IMR-90 (cell line): ENCODE results near the gene FRZB. TPM values are rescaled to one million over a fixed set of nuclear protein-coding genes. Genes with fewer than 3 reads are reported as not detected.

Experiments used
- ATAC-seq: fragments of 200-7000 bp; cut with Tn5 transposase; 2 replicates; pipeline ENCODE4 v1.9.1; 2020; ENCODE audit warnings: low read depth, mild to moderate bottlenecking, moderate library complexity
- BruUV-seq: library from RNA; stranded (reverse); fragments of 400-500 nt; replicated peaks from 2 replicates; lab custom pipeline; 2021; lab: Mats Ljungman, UMichigan
- CTCF ChIA-PET: fragments of 300-600 bp; formaldehyde crosslinking; extraction: SDS; loops from one replicate; lab custom pipeline; 2021; ENCODE audit warnings: antibody characterized with exemption; lab: Yijun Ruan, JAX
- POLR2A ChIA-PET: fragments of 300-600 bp; sonication (Branson Sonifier 250); formaldehyde crosslinking; loops from one replicate; lab custom pipeline; 2022; ENCODE audit warnings: antibody characterized with exemption; ENCODE audit not compliant: unreplicated experiment; lab: Charles Lee
- DNase-seq: peaks from one replicate; pipeline ENCODE4 v3.0.0; 2013
- H2AFZ ChIP-seq: replicated peaks from 2 replicates; pipeline ENCODE3; 2013; ENCODE audit warnings: low read length, mild to moderate bottlenecking; ENCODE audit not compliant: poor library complexity
- H2AK5ac ChIP-seq: 2 replicates; pipeline ENCODE4 v1.6.1; 2013; ENCODE audit warnings: low read depth, low read length, inconsistent platforms
- H2AK9ac ChIP-seq: replicated peaks from 2 replicates; pipeline ENCODE3; 2013; ENCODE audit warnings: mild to moderate bottlenecking, low read depth, low read length, moderate library complexity; ENCODE audit not compliant: poor library complexity
- H2BK120ac ChIP-seq: 2 replicates; pipeline ENCODE4 v1.6.1; 2013; ENCODE audit warnings: low read depth, low read length, inconsistent platforms
- H2BK15ac ChIP-seq: 3 replicates; pipeline ENCODE4 v1.6.1; 2013; ENCODE audit warnings: low read depth, low read length, inconsistent platforms
- H2BK20ac ChIP-seq: 2 replicates; pipeline ENCODE4 v1.6.1; 2013; ENCODE audit warnings: low read depth, mild to moderate bottlenecking, inconsistent platforms, low read length, moderate library complexity
- H2BK5ac ChIP-seq: 2 replicates; pipeline ENCODE4 v1.6.1; 2013; ENCODE audit warnings: mild to moderate bottlenecking, low read depth, low read length, inconsistent platforms; ENCODE audit not compliant: poor library complexity, severe bottlenecking
- H3K14ac ChIP-seq: replicated peaks from 2 replicates; pipeline ENCODE4 v1.6.1; 2013; ENCODE audit warnings: low read depth, low read length, inconsistent platforms
- H3K18ac ChIP-seq: 2 replicates; pipeline ENCODE4 v1.6.1; 2013; ENCODE audit warnings: low read depth, low read length, control low read depth
- H3K23ac ChIP-seq: 2 replicates; pipeline ENCODE4 v1.6.1; 2013; ENCODE audit warnings: low read depth, low read length, inconsistent platforms
- H3K27ac ChIP-seq: 2 replicates; pipeline ENCODE4 v1.5.1; 2013; ENCODE audit warnings: mild to moderate bottlenecking, control low read depth, low read length; ENCODE audit not compliant: insufficient read depth
- H3K27me3 ChIP-seq: 2 replicates; pipeline ENCODE4 v1.6.1; 2013; ENCODE audit warnings: low read length; ENCODE audit not compliant: control insufficient read depth, insufficient read depth
- H3K36me3 ChIP-seq: 2 replicates; pipeline ENCODE4 v1.6.1; 2013; ENCODE audit warnings: low read length, mixed read lengths; ENCODE audit not compliant: control insufficient read depth, insufficient read depth
- H3K4ac ChIP-seq: 2 replicates; pipeline ENCODE4 v1.6.1; 2013; ENCODE audit warnings: low read depth, low read length, inconsistent platforms
- H3K4me1 ChIP-seq: 2 replicates; pipeline ENCODE4 v1.6.1; 2013; ENCODE audit warnings: low read length, mixed read lengths; ENCODE audit not compliant: control insufficient read depth, insufficient read depth
- H3K4me2 ChIP-seq: 2 replicates; pipeline ENCODE4 v1.6.1; 2013; ENCODE audit warnings: low read depth, mild to moderate bottlenecking, control low read depth, low read length, moderate library complexity
- H3K4me3 ChIP-seq: 2 replicates; pipeline ENCODE4 v1.5.1; 2013; ENCODE audit warnings: low read depth, mild to moderate bottlenecking, control low read depth, low read length, moderate library complexity; ENCODE audit not compliant: insufficient read depth
- H3K56ac ChIP-seq: 2 replicates; pipeline ENCODE4 v1.6.1; 2013; ENCODE audit warnings: low read length, inconsistent platforms; ENCODE audit not compliant: insufficient read depth; ENCODE audit errors: extremely low read depth
- H3K79me1 ChIP-seq, 2 experiments: 2 replicates each; pipeline ENCODE4 v1.6.1; 2013; ENCODE audit warnings: low read length in 2 of 2, inconsistent platforms in 1 of 2, low read depth in 1 of 2
- H3K9ac ChIP-seq: 2 replicates; pipeline ENCODE4 v1.6.1; 2013; ENCODE audit warnings: low read depth, low read length, control low read depth
- H3K9me1 ChIP-seq: 2 replicates; pipeline ENCODE4 v1.6.1; 2013; ENCODE audit warnings: low read length, inconsistent platforms; ENCODE audit not compliant: insufficient read depth
- H3K9me3 ChIP-seq: 2 replicates; pipeline ENCODE4 v1.6.1; 2013; ENCODE audit warnings: low read length; ENCODE audit not compliant: control insufficient read depth, insufficient read depth
- H4K20me1 ChIP-seq: 2 replicates; pipeline ENCODE4 v1.6.1; 2013; ENCODE audit warnings: low read length, inconsistent platforms; ENCODE audit not compliant: insufficient read depth
- H4K5ac ChIP-seq: 2 replicates; pipeline ENCODE4 v1.6.1; 2013; ENCODE audit warnings: mild to moderate bottlenecking, low read depth, low read length, control low read depth
- H4K8ac ChIP-seq, 2 experiments: 2 replicates each; pipeline ENCODE4 v1.6.1; 2013; ENCODE audit warnings: low read depth in 2 of 2, low read length in 2 of 2, control low read depth in 1 of 2, inconsistent platforms in 1 of 2
- H4K91ac ChIP-seq: 2 replicates; pipeline ENCODE4 v1.6.1; 2013; ENCODE audit warnings: low read depth, low read length, inconsistent platforms; ENCODE audit not compliant: insufficient read depth
- BHLHE40 ChIP-seq: fragments of 150-350 bp; IDR thresholded peaks from 2 replicates; pipeline ENCODE4 v1.6.1; 2016; ENCODE audit warnings: mild to moderate bottlenecking, low read depth, low read length
- CEBPB ChIP-seq: IDR thresholded peaks from 2 replicates; pipeline ENCODE4 v1.6.1; 2012; ENCODE audit warnings: low read depth, low read length, improper control_type of control experiment
- CHD1 ChIP-seq: IDR thresholded peaks from 2 replicates; pipeline ENCODE4 v1.6.1; 2012; ENCODE audit warnings: low read depth, low read length, improper control_type of control experiment
- FOS ChIP-seq: fragments of 150-350 bp; IDR thresholded peaks from 2 replicates; pipeline ENCODE4 v1.6.1; 2016; ENCODE audit warnings: low read depth, low read length
- MAFK ChIP-seq: IDR thresholded peaks from 2 replicates; pipeline ENCODE4 v1.6.1; 2012; ENCODE audit warnings: low read depth, low read length, improper control_type of control experiment
- NFE2L2 ChIP-seq: fragments of 150-350 bp; IDR thresholded peaks from 2 replicates; pipeline ENCODE4 v1.6.1; 2016; ENCODE audit warnings: low read depth, mild to moderate bottlenecking, low read length
- RFX5 ChIP-seq: IDR thresholded peaks from 2 replicates; pipeline ENCODE4 v1.8.0; 2012; ENCODE audit warnings: low read depth, mild to moderate bottlenecking, low read length, moderate library complexity
- WGBS, 2 experiments: methylation state at CpG; one replicate each; pipeline versions ENCODE4 v1.1.5 to v1.1.7; 2013; ENCODE audit warnings: missing lambda C conversion rate in 2 of 2; ENCODE audit not compliant: insufficient read length in 1 of 2; ENCODE audit errors: extremely low coverage in 2 of 2; 5-methylcytosine and 5-hydroxymethylcytosine counted together
- dilution Hi-C: fragments of 300-500 bp; cut with HindIII; formaldehyde crosslinking; loops from one replicate; pipeline ENCODE4 v1.14.3; 2018; ENCODE audit warnings: low sequenced_read_pairs; ENCODE audit not compliant: unreplicated experiment
- in situ Hi-C: fragments of 300-500 bp; cut with MboI; formaldehyde crosslinking; loops from 3 replicates; pipeline ENCODE4 v1.14.3; 2019; ENCODE audit warnings: low sequenced_read_pairs, inconsistent platforms, mixed read lengths
- intact Hi-C: fragments of 100-400 bp; cut with micrococcal nuclease; formaldehyde crosslinking; loops from 2 replicates; pipeline ENCODE4 v1.10.0; 2022
- polyA plus RNA-seq, 3 experiments: library from polyadenylated mRNA; depleted of rRNA; stranded (reverse); fragments of >200 nt; gene quantifications; 2 replicates each; pipeline ENCODE4 v1.2.3, GENCODE V29; 2012; ENCODE audit warnings: low replicate concordance in 1 of 3
- total RNA-seq: library from RNA; depleted of rRNA; stranded (reverse); fragments of >200 nt; gene quantifications from 2 replicates; pipeline ENCODE4 v1.2.3, GENCODE V29; 2012
- TF ChIP-seq, protein P1 (sequence below): conservative IDR thresholded peaks from 2 replicates; pipeline ENCODE4 v1.5.1; 2012; ENCODE audit warnings: mild to moderate bottlenecking, low read depth, low read length, improper control_type of control experiment

Gene FRZB
- total and polyA plus RNA-seq, 2 of the 4 experiments (the other 2 are of a cell fraction) = 0.18 to 1.2 TPM

DNA sequence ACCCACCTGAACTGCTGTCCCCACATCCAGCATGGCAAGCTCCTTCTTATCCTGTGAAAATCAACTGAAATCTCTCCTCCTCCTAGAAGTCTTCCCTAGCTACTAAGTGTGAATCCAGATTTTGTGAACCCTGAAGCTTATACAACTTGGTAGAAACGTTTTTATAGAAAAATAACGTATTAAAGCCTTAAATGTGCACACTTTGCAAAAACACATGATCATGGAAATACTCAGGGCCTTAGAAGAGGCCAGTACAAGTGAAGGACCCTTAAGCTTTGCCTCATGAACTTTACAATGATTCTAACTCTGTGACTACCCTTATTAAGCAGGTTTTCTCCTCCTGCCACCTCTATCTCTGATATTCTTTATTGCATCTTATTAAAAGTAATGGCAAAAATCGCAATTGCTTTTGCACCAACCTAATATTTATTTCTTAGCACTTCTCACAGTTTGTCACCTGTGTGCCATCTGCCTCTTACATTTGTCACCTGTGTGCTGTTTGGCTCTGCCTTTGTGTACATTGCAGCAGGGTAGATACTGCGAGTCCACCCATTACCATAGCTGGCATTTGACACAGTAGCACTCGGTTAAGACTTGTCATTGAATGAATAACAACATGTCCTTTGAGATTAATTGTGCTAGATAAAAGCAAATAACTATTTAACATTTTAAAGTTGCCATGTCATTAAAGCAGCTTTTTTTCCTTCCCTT lies 42.2 kb downstream of the FRZB start:
- Histone ChIP-seq H2BK5ac (no peak overlapping the region), H2AFZ (no peak overlapping the region), H3K79me1 (no peaks in the 10 kb centered on the region), H3K27me3 (no peaks in the 10 kb centered on the region), H4K20me1 (no peaks in the 10 kb centered on the region), H3K9me1 (no peaks in the 10 kb centered on the region), H3K56ac (no peak overlapping the region), H2BK120ac (no peak overlapping the region), H3K23ac (no peak overlapping the region), H3K27ac (no peak overlapping the region), H3K18ac (no peak overlapping the region), H3K14ac (no peak overlapping the region), H3K9me3 (no peaks in the 10 kb centered on the region), H3K4ac (no peak overlapping the region), H3K36me3 (no peaks in the 10 kb centered on the region), H4K5ac (no peak overlapping the region), H3K4me1 (no peaks in the 10 kb centered on the region), H2BK20ac (no peak overlapping the region), H4K91ac (no peak overlapping the region), H3K9ac (no peak overlapping the region), H2AK5ac (no peak overlapping the region), H3K4me3 (no peak overlapping the region), H2AK9ac (no peak overlapping the region), H3K4me2 (no peak overlapping the region), H2BK15ac (no peak overlapping the region), H4K8ac (no peak overlapping the region)
- intact Hi-C loops = no loop called here
- dilution Hi-C loops = no loop called here
- BruUV-seq = no TSS peak
- POLR2A ChIA-PET = no interaction called here
- WGBS, 2 experiments = no CpG with 5 or more reads among the region's 5 CpGs
- CTCF ChIA-PET = no interaction called here
- in situ Hi-C loops = no loop called here
- TF ChIP-seq BHLHE40 = no peak
- TF ChIP-seq CEBPB = no peak
- TF ChIP-seq NFE2L2 = no peak
- TF ChIP-seq CHD1 = no peak
- TF ChIP-seq, protein P1, sequence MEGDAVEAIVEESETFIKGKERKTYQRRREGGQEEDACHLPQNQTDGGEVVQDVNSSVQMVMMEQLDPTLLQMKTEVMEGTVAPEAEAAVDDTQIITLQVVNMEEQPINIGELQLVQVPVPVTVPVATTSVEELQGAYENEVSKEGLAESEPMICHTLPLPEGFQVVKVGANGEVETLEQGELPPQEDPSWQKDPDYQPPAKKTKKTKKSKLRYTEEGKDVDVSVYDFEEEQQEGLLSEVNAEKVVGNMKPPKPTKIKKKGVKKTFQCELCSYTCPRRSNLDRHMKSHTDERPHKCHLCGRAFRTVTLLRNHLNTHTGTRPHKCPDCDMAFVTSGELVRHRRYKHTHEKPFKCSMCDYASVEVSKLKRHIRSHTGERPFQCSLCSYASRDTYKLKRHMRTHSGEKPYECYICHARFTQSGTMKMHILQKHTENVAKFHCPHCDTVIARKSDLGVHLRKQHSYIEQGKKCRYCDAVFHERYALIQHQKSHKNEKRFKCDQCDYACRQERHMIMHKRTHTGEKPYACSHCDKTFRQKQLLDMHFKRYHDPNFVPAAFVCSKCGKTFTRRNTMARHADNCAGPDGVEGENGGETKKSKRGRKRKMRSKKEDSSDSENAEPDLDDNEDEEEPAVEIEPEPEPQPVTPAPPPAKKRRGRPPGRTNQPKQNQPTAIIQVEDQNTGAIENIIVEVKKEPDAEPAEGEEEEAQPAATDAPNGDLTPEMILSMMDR = no peak
- TF ChIP-seq FOS = no peak
- no peak for TF ChIP-seq RFX5
- TF ChIP-seq MAFK = no peak
- ATAC-seq = no peak
- no peak for DNase-seq
